RPMI8226 (cell line): ENCODE results near the gene OR1D5.
A peak's percentile ranks its signal among the peaks of the same experiment; 100 is the strongest.
"Not testable (repeated sequence)": the region's sequence is repeated elsewhere in the genome, so short reads cannot be mapped to it uniquely, and the experiment has no call there.

Experiments
- DNase-seq: peaks from one replicate; pipeline ENCODE4 v3.0.0-alpha.2; 2015

OR1D5 gene

GRCh38 chr17:3030852-3031470 is 32.4 kb downstream of the OR1D5 start:
- not testable (repeated sequence) for DNase-seq

GRCh38 chr17:3030096-3030495 is 33.3 kb downstream of the OR1D5 start:
- DNase-seq: no peak

GRCh38 chr17:3029213-3029913 is 34.0 kb downstream of the OR1D5 start:
- no peak for DNase-seq

GRCh38 chr17:3027786-3028532 is 35.4 kb downstream of the OR1D5 start:
- no peak for DNase-seq

- no peak for DNase-seq
Measured at GRCh38 chr17:3026856-3027751, 36.3 kb downstream of the OR1D5 start.

GRCh38 chr17:3026125-3026855 is 37.1 kb downstream of the OR1D5 start:
- DNase-seq: no peak

- DNase-seq: no peak
Measured at GRCh38 chr17:3025421-3026124, 37.8 kb downstream of the OR1D5 start.

- no peak for DNase-seq
Measured at GRCh38 chr17:3024346-3024745, 39.1 kb downstream of the OR1D5 start.

- DNase-seq: no peak
Measured at GRCh38 chr17:3022197-3022596, 41.2 kb downstream of the OR1D5 start.

- no peak for DNase-seq
Measured at GRCh38 chr17:3020381-3020780, 43.0 kb downstream of the OR1D5 start.

- DNase-seq: no peak
Measured at GRCh38 chr17:3019761-3020160, 43.6 kb downstream of the OR1D5 start.

- DNase-seq: no peak
Measured at GRCh38 chr17:3017936-3018335, 45.5 kb downstream of the OR1D5 start.

- DNase-seq: no peak
Measured at GRCh38 chr17:3015890-3016289, 47.5 kb downstream of the OR1D5 start.

- peak; percentile 66 for DNase-seq
Measured at GRCh38 chr17:3012926-3013581, 50.4 kb downstream of the OR1D5 start.
